IPS DF 6.9 (cell line): ENCODE results near the gene MAP2K7.
"Not testable (repeated sequence)": the region's sequence is repeated elsewhere in the genome, so short reads cannot be mapped to it uniquely, and the experiment has no call there.

Experiments used
- DNase-seq: peaks from one replicate; pipeline ENCODE4 v3.0.0-alpha.2; 2013; ENCODE audit warnings: low read depth, low spot score
- H3K27ac ChIP-seq: one replicate; pipeline ENCODE4 v1.5.1; 2013; ENCODE audit warnings: low read length, control low read depth
- H3K27me3 ChIP-seq: 2 replicates; pipeline ENCODE4 v1.6.1; 2013; ENCODE audit warnings: mild to moderate bottlenecking, low read length; ENCODE audit not compliant: control insufficient read depth, insufficient read depth
- H3K36me3 ChIP-seq: 2 replicates; pipeline ENCODE4 v1.6.1; 2013; ENCODE audit warnings: low read length; ENCODE audit not compliant: control insufficient read depth, insufficient read depth
- H3K4me1 ChIP-seq: 2 replicates; pipeline ENCODE4 v1.6.1; 2013; ENCODE audit warnings: low read length; ENCODE audit not compliant: control insufficient read depth, insufficient read depth
- H3K4me3 ChIP-seq: 2 replicates; pipeline ENCODE4 v1.5.1; 2013; ENCODE audit warnings: mild to moderate bottlenecking, low read length
- H3K9me3 ChIP-seq: 2 replicates; pipeline ENCODE4 v1.6.1; 2013; ENCODE audit warnings: low read length, inconsistent platforms; ENCODE audit not compliant: control insufficient read depth, insufficient read depth
- WGBS: extraction: QIAGEN DNeasy Blood & Tissue Kit; methylation state at CpG from one replicate; pipeline ENCODE4 v1.1.7; 2013; ENCODE audit warnings: mixed read lengths, missing lambda C conversion rate; ENCODE audit not compliant: insufficient read length, insufficient coverage; 5-methylcytosine and 5-hydroxymethylcytosine counted together

MAP2K7 gene

DNA sequence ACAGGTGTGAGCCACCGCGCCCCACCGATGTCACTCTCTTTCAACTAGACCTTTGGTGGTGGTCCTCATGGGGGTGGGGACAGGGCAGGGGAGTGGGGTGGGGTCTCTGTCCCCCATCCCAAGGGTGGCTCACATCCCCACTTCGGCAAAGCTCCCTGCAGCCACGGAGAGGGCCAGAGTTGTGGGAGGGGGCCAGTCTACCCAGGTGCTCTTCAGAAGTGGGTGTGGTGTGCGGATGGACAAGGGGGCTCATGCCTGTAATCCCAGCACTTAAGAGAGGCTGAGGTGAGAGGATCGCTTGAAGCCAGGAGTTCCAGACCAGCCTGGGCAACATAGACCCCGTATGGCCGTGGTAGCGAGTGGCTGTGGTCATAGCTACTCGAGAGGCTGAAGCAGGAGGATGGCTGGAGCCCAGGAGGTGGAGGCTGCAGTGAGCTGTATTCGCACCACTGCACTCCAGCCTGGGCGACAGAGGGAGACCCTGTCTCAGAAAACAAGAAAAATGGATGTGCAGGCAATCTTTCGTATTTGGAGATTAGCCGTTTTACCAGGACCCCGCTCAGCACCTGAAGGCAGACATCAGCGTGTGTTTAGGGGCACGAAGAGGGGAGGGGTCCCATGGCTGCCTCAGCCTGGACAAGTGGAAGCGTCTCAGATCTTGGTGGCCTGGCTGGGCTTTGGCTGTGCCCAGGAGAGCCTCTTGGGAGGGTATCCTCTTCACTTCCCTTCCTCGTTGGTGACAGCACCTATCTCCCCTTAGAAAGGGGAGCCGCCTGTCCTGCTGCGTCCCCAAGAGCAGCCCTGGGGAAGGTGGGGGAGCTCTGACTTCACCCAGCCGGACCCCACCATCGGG is 11.8 kb downstream of the MAP2K7 start:
- DNase-seq, result no peak
- Histone ChIP-seq H3K4me1 (no peaks in the 10 kb centered on the region; the same call in 1 of the 2 replicates), H3K9me3 (no peaks in the 10 kb centered on the region), H3K27me3 (peaks cover 13% of the 10 kb centered on the region), H3K27ac (no peak overlapping the region), H3K4me3 (peak overlapping the region; percentile 55; the same call in 1 of the 2 replicates), H3K36me3 (peaks cover 20% of the 10 kb centered on the region)
- no CpG with 5 or more reads among the region's 24 CpGs for WGBS

DNA sequence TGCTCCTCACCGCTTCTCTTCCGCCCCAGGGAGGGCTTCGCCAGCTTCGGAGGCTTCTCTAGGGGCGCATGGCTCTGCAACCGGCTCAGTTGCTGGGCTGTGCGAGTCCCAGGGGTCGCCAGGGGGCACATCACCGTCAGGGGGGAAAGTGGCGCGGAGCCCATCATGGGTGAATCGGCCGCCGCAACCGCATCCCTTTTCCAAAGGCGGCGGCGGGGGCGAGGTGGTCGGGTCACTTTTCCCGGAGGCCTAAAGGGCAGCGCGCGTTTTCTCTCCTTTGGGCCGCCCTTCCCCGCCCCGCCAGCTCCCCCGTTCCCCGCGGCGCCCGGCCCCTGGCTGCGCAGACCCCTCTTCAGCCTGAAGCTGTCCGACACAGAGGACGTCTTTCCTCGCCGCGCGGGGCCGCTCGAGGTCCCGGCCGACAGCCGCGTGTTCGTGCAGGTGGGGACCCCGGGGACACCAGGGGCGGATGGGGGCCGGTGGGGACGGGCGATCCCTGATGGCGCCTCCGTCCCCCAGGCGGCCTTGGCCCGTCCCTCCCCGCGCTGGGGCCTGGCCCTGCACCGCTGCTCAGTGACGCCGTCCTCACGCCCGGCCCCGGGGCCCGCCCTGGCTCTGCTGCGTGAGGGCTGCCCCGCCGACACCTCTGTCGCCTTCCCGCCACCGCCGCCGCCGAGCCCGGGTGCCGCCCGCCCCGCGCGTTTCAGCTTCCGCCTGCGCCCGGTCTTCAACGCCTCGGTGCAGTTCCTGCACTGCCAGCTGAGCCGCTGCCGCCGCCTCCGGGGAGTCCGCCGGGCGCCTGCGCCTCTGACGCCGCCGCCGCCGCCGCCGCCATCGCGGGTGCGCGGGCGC is 12.7 kb downstream of the MAP2K7 start:
- H3K27me3 ChIP-seq, result peaks cover 13% of the 10 kb centered on the region
- no CpG with 5 or more reads among the region's 104 CpGs for WGBS
- H3K4me1 ChIP-seq, result no peaks in the 10 kb centered on the region; the same call in 1 of the 2 replicates
- peak overlapping the region; percentile 55; the same call in 1 of the 2 replicates for H3K4me3 ChIP-seq
- no peak overlapping the region for H3K27ac ChIP-seq
- H3K36me3 ChIP-seq, result peaks cover 13% of the 10 kb centered on the region
- no peak for DNase-seq
- H3K9me3 ChIP-seq, result no peaks in the 10 kb centered on the region

DNA sequence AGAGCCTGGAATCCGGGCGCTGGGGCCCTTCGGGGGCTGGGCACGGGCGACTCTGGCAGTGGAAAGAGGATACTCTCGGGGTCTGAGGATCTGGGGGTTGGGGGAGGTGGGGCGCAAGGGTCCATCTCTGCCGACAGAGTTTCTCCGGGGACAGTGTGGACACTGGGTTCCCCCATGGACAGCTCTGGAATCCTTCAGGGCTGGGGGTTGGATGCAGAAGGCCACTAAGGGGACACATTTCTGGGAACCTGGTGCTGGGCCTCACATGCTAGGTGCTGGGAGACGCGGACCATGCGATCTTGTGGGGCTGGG is 13.2 kb downstream of the MAP2K7 start:
- WGBS, result no CpG with 5 or more reads among the region's 12 CpGs
- Histone ChIP-seq H3K9me3 (no peaks in the 10 kb centered on the region), H3K36me3 (peaks cover 7% of the 10 kb centered on the region), H3K4me3 (peak overlapping the region; percentile 55; the same call in 1 of the 2 replicates), H3K27ac (no peak overlapping the region), H3K27me3 (peaks cover 13% of the 10 kb centered on the region), H3K4me1 (no peaks in the 10 kb centered on the region; the same call in 1 of the 2 replicates)
- DNase-seq, result no peak

DNA sequence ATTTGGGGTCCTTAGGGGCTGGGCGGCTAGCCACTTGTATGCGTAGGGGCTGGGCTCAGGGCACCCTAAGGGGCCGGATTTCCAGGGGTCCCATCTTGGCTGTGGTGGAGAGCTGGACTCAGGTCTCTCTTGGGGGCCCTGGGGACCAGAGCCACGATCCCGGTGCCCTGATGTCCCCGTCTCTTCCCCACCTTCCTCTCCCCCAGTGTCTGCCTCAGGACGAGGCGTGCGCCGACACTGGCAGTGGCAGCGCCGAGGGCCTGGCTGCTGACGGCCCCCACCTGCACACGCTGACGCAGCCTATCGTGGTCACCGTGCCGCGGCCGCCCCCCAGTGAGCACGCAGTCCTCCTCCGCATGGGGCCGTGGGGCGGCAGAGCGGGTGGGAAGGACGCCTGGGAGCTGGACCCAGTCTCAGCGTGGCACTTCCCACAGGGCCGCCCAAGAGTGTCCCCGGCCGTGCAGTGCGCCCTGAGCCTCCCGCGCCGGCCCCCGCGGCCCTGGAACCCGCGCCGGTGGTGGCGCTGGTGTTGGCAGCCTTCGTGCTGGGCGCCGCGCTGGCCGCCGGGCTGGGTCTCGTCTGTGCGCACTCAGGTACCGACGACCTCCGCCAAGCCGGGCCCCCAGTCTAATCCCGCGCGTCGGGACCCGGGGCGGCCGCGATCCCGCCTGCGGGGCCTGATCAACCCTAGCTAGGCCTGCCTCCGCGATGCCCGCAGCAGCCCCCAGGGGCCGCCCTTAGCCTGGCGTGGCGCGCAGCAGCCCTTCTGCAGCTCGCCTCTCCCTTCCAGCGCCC is 13.8 kb downstream of the MAP2K7 start:
- no peak for DNase-seq
- no CpG with 5 or more reads among the region's 71 CpGs for WGBS
- Histone ChIP-seq H3K4me3 (peak overlapping the region; percentile 55; the same call in 1 of the 2 replicates), H3K36me3 (peaks cover 6% of the 10 kb centered on the region; the same call in 1 of the 2 replicates), H3K27ac (no peak overlapping the region), H3K9me3 (no peaks in the 10 kb centered on the region), H3K4me1 (no peaks in the 10 kb centered on the region; the same call in 1 of the 2 replicates), H3K27me3 (peaks cover 13% of the 10 kb centered on the region)

DNA sequence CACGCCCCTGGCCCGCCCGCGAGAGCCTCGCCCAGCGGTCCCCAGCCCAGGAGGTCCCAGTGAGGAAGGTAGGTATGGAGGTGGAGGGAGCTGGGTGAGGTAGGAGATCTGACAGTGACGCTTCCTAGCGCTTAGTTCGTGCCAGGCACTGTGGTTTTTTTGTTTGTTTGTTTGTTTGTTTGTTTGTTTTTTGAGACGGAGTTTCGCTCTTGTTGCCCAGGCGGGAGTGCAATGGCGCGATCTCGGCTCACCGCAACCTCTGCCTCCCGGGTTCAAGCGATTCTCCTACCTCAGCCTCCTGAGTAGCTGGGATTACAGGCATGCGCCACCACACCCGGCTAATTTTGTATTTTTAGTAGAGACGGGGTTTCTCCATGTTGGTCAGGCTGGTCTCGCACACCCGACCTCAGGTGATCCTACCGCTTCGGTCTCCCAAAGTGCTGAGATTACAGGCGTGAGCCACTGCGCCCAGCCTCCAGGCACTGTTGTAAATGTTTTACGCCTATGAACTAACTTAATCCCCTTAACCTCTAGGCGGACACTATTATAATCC is 14.5 kb downstream of the MAP2K7 start:
- no CpG with 5 or more reads among the region's 29 CpGs for WGBS
- H3K9me3 ChIP-seq, H3K36me3 ChIP-seq, H3K27ac ChIP-seq, DNase-seq, H3K4me1 ChIP-seq: not testable (repeated sequence)
- H3K27me3 ChIP-seq, result peaks cover 13% of the 10 kb centered on the region
- peak overlapping the region; percentile 55; the same call in 1 of the 2 replicates for H3K4me3 ChIP-seq

DNA sequence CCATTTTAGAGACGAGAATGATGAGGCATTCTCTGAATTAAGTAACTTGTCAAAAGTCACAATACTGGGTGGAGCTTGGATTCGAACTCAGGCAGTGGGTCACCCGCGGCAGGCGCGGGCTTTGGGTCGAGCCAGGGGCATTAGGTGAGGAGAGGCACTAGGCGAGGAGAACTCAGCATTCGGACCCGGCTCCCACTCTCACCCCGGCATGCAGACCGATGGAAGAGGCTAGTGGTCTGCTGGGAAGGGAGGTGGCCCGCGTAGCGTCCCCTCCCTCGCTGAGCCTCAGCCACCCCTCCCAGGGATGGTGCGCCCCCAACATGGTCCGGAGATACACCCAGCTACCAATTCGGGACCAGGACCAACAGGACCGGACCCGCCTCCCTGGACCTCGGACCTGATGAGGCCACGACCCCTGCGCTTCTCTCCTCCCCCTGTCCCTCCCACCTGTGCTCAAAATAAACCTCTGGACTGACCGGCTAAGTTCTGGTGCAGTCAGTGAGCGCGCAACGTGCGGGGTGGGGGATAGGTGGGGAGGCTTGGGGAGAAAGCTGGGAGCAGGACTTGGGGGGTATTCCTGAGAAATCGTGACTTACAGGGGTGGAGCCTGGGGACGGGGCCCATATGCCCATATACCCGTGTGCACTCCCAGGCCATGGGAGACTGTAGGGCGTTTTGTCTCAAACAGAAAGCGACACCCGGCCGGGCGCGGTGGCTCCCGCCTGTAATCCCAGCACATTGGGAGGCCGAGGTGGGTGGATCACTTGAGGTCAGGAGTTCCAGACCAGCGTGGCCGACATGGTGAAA is 15.1 kb downstream of the MAP2K7 start:
- no peaks in the 10 kb centered on the region; the same call in 1 of the 2 replicates for H3K4me1 ChIP-seq

DNA sequence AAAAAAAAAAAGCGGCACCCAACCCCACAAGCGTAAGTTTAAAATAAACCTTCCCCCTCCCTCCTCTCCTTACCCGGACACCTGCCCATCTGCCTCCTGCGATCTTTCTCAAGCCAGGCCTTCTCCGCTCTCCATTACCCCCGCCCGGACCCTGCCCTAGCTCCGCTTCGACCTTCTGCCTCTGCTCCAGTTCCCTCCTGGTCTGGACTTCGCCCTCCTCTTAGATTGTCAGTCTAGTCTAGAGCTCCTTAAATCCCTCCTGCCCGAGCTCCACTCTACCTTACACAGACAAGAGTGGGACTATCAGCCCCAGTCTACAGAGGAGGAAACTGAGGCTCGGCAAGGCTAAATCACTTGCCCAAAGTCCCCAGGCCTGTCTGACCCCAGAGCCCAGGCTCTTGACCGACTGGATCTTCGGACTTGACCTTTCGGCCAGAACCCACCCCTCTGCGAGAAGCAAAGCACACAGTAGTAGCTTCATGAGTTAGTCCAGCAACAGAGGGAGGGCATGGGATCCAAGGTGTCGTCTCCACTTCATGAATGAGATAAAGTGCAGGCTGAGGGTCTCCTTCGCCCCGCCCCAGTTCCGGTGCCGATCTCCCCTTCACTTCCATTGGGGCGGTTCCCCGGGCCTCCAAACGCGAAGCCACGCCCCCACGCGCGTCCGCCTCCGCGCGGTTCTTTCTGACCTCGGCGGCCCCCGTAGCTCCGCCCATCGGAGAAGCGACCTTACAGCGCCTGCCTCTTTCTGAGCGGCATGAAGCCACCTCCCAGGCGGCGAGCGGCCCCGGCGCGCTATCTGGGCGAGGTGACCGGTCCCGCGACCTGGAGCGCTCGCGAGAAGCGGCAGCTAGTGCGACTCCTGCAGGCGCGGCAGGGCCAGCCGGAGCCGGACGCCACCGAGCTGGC is 16.2 kb downstream of the MAP2K7 start, which contains the start of gene SNAPC2:
TSS of gene SNAPC2 (plus strand) at position 729 of the 909 bp plus-strand sequence. CDS start at position 758, 29 bp downstream.
- Histone ChIP-seq H3K9me3 (no peaks in the 10 kb centered on the region), H3K4me3 (peak within 1 kb of the TSS; percentile 74), H3K36me3 (0 out of 2 replicates have a peak, but pooled peaks cover 3% of the 10 kb centered on the region), H3K27ac (no peak within 1 kb of the TSS), H3K27me3 (peaks cover 13% of the 10 kb centered on the region), H3K4me1 (peaks cover 2% of the 10 kb centered on the region; the same call in 1 of the 2 replicates)
- no peak for DNase-seq
- no CpG with 5 or more reads among the region's 62 CpGs for WGBS

More for the DNA sequence above, 15.1 kb downstream of the MAP2K7 start:
- no peak for DNase-seq
- Histone ChIP-seq H3K27ac (no peak overlapping the region), H3K36me3 (0 out of 2 replicates have a peak, but pooled peaks cover 3% of the 10 kb centered on the region), H3K27me3 (peaks cover 13% of the 10 kb centered on the region), H3K4me3 (no peak overlapping the region), H3K9me3 (no peaks in the 10 kb centered on the region)
- WGBS, result no CpG with 5 or more reads among the region's 42 CpGs

DNA sequence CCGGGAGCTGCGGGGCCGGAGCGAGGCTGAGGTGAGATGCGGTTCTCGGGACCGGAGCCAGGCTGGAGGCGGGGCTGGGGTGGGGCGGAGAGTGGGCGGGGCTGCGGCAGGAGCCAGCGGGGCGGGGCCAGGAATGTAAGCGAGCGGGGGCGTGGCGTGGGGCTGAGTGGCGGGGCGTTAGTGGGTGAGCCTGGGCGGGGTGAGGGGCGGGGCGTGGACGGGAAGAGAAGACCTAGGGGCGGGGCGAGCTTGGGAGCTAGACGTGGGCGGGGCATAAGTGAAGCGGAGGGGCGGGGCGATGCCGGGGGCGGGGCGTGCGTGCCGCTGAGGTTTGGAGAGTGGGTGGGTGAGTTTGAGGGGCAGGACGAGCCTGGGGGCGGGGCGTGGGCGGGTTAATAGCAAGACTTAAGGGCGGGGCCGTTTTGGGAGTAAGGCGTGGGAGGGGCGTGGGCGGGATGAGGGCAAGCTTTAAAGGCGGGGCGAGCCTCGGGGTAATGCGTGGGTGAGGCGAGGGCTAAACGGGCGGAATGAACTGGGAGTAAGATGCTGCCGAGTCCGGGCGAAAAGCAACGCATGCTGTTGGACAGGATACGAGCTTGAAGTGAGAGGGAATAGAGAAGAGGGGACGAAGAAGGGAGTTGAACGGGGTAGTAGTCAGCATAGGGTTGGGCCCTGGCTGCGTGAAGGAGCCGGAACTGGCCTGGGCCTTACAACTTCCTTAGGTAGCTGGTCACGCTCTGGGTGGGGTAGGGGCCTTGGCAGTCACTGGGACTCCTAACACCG is 17.0 kb downstream of the MAP2K7 start:
- peak overlapping the region; percentile 74 for H3K4me3 ChIP-seq
- H3K36me3 ChIP-seq, result 0 out of 2 replicates have a peak, but pooled peaks cover 3% of the 10 kb centered on the region
- DNase-seq, result no peak
- WGBS, result no CpG with 5 or more reads among the region's 62 CpGs
- H3K4me1 ChIP-seq, result peaks cover 2% of the 10 kb centered on the region; the same call in 1 of the 2 replicates
- H3K27ac ChIP-seq, result no peak overlapping the region
- H3K9me3 ChIP-seq, result no peaks in the 10 kb centered on the region
- H3K27me3 ChIP-seq, result peaks cover 8% of the 10 kb centered on the region; the same call in 1 of the 2 replicates
